ENCODE measurements around the gene CBL.
"Not testable (repeated sequence)": the region's sequence is repeated elsewhere in the genome, so short reads cannot be mapped to it uniquely, and the experiment has no call there.

CBL gene

GRCh38 chr11:119195680-119196079, 10.5 kb upstream of the CBL start:
- 47 to 54% methylated on average over 2 to 5 of the region's 6 CpGs for WGBS, 2 experiments (ENCODE audit: insufficient coverage in 2 of 2)
- no peak overlapping the region for H3K27ac ChIP-seq (ENCODE audit: low read depth, low read length, severe bottlenecking)
- no peak overlapping the region for H3K4me3 ChIP-seq (ENCODE audit: extremely low read depth, insufficient read depth, low read length, poor library complexity, severe bottlenecking)
- no peaks in the 10 kb centered on the region for H3K36me3 ChIP-seq (ENCODE audit: control insufficient read depth, insufficient read depth, low read length)
- H3K4me1 ChIP-seq (ENCODE audit: control insufficient read depth, insufficient read depth, low read length, poor library complexity, severe bottlenecking): no peaks in the 10 kb centered on the region
- H3K9me3 ChIP-seq (ENCODE audit: control insufficient read depth, low read length): no peaks in the 10 kb centered on the region

GRCh38 chr11:119196833-119197483, 9.2 kb upstream of the CBL start:
- Histone ChIP-seq H3K4me3 (ENCODE audit: extremely low read depth, insufficient read depth, low read length, poor library complexity, severe bottlenecking) (no peak overlapping the region), H3K27ac (ENCODE audit: low read depth, low read length, severe bottlenecking) (no peak overlapping the region), H3K9me3 (ENCODE audit: control insufficient read depth, low read length) (no peaks in the 10 kb centered on the region), H3K36me3 (ENCODE audit: control insufficient read depth, insufficient read depth, low read length) (no peaks in the 10 kb centered on the region), H3K4me1 (ENCODE audit: control insufficient read depth, insufficient read depth, low read length, poor library complexity, severe bottlenecking) (no peaks in the 10 kb centered on the region)
- WGBS, 2 experiments (ENCODE audit: insufficient coverage in 2 of 2): 60% methylated on average over 2 to 3 of the region's 5 CpGs

- no peaks in the 10 kb centered on the region for H3K4me1 ChIP-seq (ENCODE audit: control insufficient read depth, insufficient read depth, low read length, poor library complexity, severe bottlenecking)
- H3K27ac ChIP-seq (ENCODE audit: low read depth, low read length, severe bottlenecking): no peak overlapping the region
- no peak overlapping the region for H3K4me3 ChIP-seq (ENCODE audit: extremely low read depth, insufficient read depth, low read length, poor library complexity, severe bottlenecking)
- no peaks in the 10 kb centered on the region for H3K9me3 ChIP-seq (ENCODE audit: control insufficient read depth, low read length)
- WGBS, 2 experiments (ENCODE audit: insufficient coverage in 2 of 2): 70 to 76% methylated on average over 4 of the region's 6 CpGs
- no peaks in the 10 kb centered on the region for H3K36me3 ChIP-seq (ENCODE audit: control insufficient read depth, insufficient read depth, low read length)
Observed at GRCh38 chr11:119198925-119199324, 7.2 kb upstream of the CBL start.

- not testable (repeated sequence) for H3K4me3 ChIP-seq (ENCODE audit: extremely low read depth, insufficient read depth, low read length, poor library complexity, severe bottlenecking); H3K9me3 ChIP-seq (ENCODE audit: control insufficient read depth, low read length); H3K27ac ChIP-seq (ENCODE audit: low read depth, low read length, severe bottlenecking); H3K36me3 ChIP-seq (ENCODE audit: control insufficient read depth, insufficient read depth, low read length); H3K4me1 ChIP-seq (ENCODE audit: control insufficient read depth, insufficient read depth, low read length, poor library complexity, severe bottlenecking)
- 95% methylated on average over 4 of the region's 5 CpGs; no CpG with 5 or more reads in 1 of the 2 experiments for WGBS, 2 experiments (ENCODE audit: insufficient coverage in 2 of 2)
Observed at GRCh38 chr11:119201236-119201635, 4.9 kb upstream of the CBL start.

GRCh38 chr11:119202554-119202953, 3.6 kb upstream of the CBL start:
- 78 to 96% methylated on average over 4 of the region's 7 CpGs for WGBS, 2 experiments (ENCODE audit: insufficient coverage in 2 of 2)
- Histone ChIP-seq H3K4me1 (ENCODE audit: control insufficient read depth, insufficient read depth, low read length, poor library complexity, severe bottlenecking) (peaks cover 5% of the 10 kb centered on the region), H3K27ac (ENCODE audit: low read depth, low read length, severe bottlenecking) (no peak overlapping the region), H3K36me3 (ENCODE audit: control insufficient read depth, insufficient read depth, low read length) (no peaks in the 10 kb centered on the region), H3K4me3 (ENCODE audit: extremely low read depth, insufficient read depth, low read length, poor library complexity, severe bottlenecking) (no peak overlapping the region), H3K9me3 (ENCODE audit: control insufficient read depth, low read length) (no peaks in the 10 kb centered on the region)

GRCh38 chr11:119204066-119204465, 2.1 kb upstream of the CBL start:
- WGBS, 2 experiments (ENCODE audit: insufficient coverage in 2 of 2): 91 to 92% methylated on average over 8 of the region's 9 CpGs
- Histone ChIP-seq H3K4me3 (ENCODE audit: extremely low read depth, insufficient read depth, low read length, poor library complexity, severe bottlenecking) (no peak overlapping the region), H3K4me1 (ENCODE audit: control insufficient read depth, insufficient read depth, low read length, poor library complexity, severe bottlenecking) (peaks cover 5% of the 10 kb centered on the region), H3K27ac (ENCODE audit: low read depth, low read length, severe bottlenecking) (no peak overlapping the region), H3K9me3 (ENCODE audit: control insufficient read depth, low read length) (no peaks in the 10 kb centered on the region), H3K36me3 (ENCODE audit: control insufficient read depth, insufficient read depth, low read length) (no peaks in the 10 kb centered on the region)

- Histone ChIP-seq H3K36me3 (ENCODE audit: control insufficient read depth, insufficient read depth, low read length) (no peaks in the 10 kb centered on the region), H3K9me3 (ENCODE audit: control insufficient read depth, low read length) (no peaks in the 10 kb centered on the region), H3K4me1 (ENCODE audit: control insufficient read depth, insufficient read depth, low read length, poor library complexity, severe bottlenecking) (peaks cover 5% of the 10 kb centered on the region), H3K27ac (ENCODE audit: low read depth, low read length, severe bottlenecking) (no peak overlapping the region), H3K4me3 (ENCODE audit: extremely low read depth, insufficient read depth, low read length, poor library complexity, severe bottlenecking) (peak overlapping the region; percentile 95)
- 77 to 80% methylated on average over 5 to 7 of the region's 10 CpGs for WGBS, 2 experiments (ENCODE audit: insufficient coverage in 2 of 2)
Observed at GRCh38 chr11:119205080-119205479, 1.1 kb upstream of the CBL start.

GRCh38 chr11:119206511-119207414, 624 bp downstream of the CBL start:
- H3K4me1 ChIP-seq (ENCODE audit: control insufficient read depth, insufficient read depth, low read length, poor library complexity, severe bottlenecking): peaks cover 5% of the 10 kb centered on the region
- no peaks in the 10 kb centered on the region for H3K9me3 ChIP-seq (ENCODE audit: control insufficient read depth, low read length)
- peak overlapping the region; percentile 90 for H3K27ac ChIP-seq (ENCODE audit: low read depth, low read length, severe bottlenecking)
- H3K36me3 ChIP-seq (ENCODE audit: control insufficient read depth, insufficient read depth, low read length): no peaks in the 10 kb centered on the region
- peak overlapping the region; percentile 95 for H3K4me3 ChIP-seq (ENCODE audit: extremely low read depth, insufficient read depth, low read length, poor library complexity, severe bottlenecking)
- 0 to 1% methylated on average over 10 to 15 of the region's 41 CpGs for WGBS, 2 experiments (ENCODE audit: insufficient coverage in 2 of 2)

- no peaks in the 10 kb centered on the region for H3K9me3 ChIP-seq (ENCODE audit: control insufficient read depth, low read length)
- no CpG with 5 or more reads among the region's 11 CpGs for WGBS, 2 experiments (ENCODE audit: insufficient coverage in 2 of 2)
- no peaks in the 10 kb centered on the region for H3K36me3 ChIP-seq (ENCODE audit: control insufficient read depth, insufficient read depth, low read length)
Observed at GRCh38 chr11:119207415-119207960, 1.3 kb downstream of the CBL start.

GRCh38 chr11:119209186-119209585, 3.0 kb downstream of the CBL start:
- H3K4me1 ChIP-seq (ENCODE audit: control insufficient read depth, insufficient read depth, low read length, poor library complexity, severe bottlenecking): peaks cover 5% of the 10 kb centered on the region
- H3K9me3 ChIP-seq (ENCODE audit: control insufficient read depth, low read length): no peaks in the 10 kb centered on the region
- H3K4me3 ChIP-seq (ENCODE audit: extremely low read depth, insufficient read depth, low read length, poor library complexity, severe bottlenecking): no peak overlapping the region
- H3K36me3 ChIP-seq (ENCODE audit: control insufficient read depth, insufficient read depth, low read length): no peaks in the 10 kb centered on the region
- no peak overlapping the region for H3K27ac ChIP-seq (ENCODE audit: low read depth, low read length, severe bottlenecking)
- WGBS, 2 experiments (ENCODE audit: insufficient coverage in 2 of 2): 91 to 98% methylated on average over 6 to 7 of the region's 7 CpGs

More at GRCh38 chr11:119207415-119207960, 1.3 kb downstream of the CBL start:
- no peak overlapping the region for H3K27ac ChIP-seq (ENCODE audit: low read depth, low read length, severe bottlenecking)
- peak overlapping the region; percentile 95 for H3K4me3 ChIP-seq (ENCODE audit: extremely low read depth, insufficient read depth, low read length, poor library complexity, severe bottlenecking)
- peaks cover 5% of the 10 kb centered on the region for H3K4me1 ChIP-seq (ENCODE audit: control insufficient read depth, insufficient read depth, low read length, poor library complexity, severe bottlenecking)
